Ureter (tissue), 1 donor: Measurements from ENCODE around the gene NDUFB7. TPM values are rescaled to one million over a fixed set of nuclear protein-coding genes. Genes with fewer than 3 reads are reported as not detected.
"Not testable (repeated sequence)": the region's sequence is repeated elsewhere in the genome, so short reads cannot be mapped to it uniquely, and the experiment has no call there.

Experiments used
- DNase-seq: peaks from one replicate; pipeline ENCODE4 v3.0.0-alpha.2; 2020; ENCODE audit warnings: low spot score
- total RNA-seq: library from RNA; stranded (reverse); gene quantifications from one replicate; pipeline ENCODE4 v1.2.4, GENCODE V29; 2023
- donor health status: DM: yes; HTN: yes; CAD: no.

The NDUFB7 gene
- total RNA-seq = 169 TPM

DNA sequence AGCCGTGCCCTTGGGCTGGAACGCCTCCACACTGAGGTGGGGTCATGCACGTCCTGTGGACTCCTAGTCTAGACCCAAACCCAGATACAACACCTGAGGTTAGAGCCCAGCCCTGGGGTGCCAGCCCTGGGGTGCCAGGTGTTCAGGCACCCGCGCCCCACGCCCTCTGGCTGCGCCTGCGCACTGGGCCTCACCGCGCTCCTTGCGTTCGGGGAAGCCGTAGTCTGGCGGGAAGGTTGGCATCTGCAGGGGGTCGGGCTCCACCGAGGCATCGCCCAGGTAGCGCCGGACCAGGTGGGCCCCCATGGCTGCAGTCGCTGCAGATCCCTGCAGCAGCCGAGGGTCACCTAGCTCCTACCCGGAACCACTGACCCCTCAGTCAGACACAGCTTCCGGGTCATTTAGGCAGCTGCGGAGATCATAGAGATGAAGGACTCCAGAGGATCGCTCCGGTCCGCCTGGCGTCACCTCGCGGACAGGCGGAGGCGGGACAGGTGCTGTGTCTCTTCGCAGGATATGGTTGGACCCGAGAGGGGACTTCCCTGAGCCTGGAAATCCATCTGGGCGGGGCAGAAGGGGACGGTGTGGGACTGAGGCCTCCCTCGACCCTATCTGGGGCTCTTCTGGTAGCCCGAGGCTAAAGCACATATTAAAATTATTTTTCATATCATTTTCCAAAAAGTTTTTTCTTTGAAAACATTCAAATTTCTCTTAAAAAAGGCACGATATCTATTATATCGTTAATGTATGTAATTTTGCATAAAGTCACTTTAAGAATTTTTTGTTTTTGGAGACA, at the start of gene NDUFB7:
Gene NDUFB7, minus strand, starts transcription at position 372 of the 796 bp plus-strand sequence. Its CDS starts 66 bp downstream, at position 306.
- DNase-seq = peak; percentile 89

GRCh38 chr19:14619404-14619803, 47.5 kb upstream of the NDUFB7 start:
- no peak for DNase-seq

DNA sequence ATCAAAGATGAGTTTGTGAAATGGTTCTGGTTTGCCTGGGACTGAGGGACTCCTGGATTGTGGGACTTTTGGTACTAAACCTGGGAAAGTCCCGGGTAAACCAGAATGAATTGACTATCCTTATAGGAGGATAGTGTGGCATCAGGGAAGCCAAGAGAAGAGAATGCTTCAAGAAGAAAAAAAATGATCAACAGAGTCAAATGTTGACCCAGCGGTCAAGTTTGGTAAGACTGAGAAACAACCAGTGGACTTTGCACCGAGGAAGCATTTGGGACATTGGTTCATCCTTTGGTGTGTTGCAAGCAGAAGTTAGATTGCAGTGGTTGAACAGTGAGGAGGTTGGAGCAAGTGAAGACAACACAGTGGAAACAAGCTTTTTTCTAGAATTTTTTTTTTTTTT, 44.5 kb upstream of the NDUFB7 start:
- DNase-seq = no peak

GRCh38 chr19:14615623-14616022, 43.8 kb upstream of the NDUFB7 start:
- DNase-seq = no peak

DNA sequence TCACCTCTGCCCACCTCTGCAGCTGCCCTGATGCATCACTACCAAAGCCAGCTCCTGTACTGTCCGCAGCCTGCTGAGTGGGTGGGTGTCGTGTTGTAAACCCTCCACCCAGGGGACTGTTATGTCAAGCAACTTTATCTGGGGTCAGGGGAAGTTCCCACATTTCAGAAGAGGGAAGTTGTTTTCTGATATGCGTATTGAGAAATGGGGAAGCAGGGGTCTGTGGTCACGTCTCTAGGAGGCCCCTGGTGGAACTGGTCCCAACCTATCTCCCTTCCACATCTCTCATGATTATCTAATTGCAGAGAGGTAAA, 42.2 kb upstream of the NDUFB7 start:
- no peak for DNase-seq

DNA sequence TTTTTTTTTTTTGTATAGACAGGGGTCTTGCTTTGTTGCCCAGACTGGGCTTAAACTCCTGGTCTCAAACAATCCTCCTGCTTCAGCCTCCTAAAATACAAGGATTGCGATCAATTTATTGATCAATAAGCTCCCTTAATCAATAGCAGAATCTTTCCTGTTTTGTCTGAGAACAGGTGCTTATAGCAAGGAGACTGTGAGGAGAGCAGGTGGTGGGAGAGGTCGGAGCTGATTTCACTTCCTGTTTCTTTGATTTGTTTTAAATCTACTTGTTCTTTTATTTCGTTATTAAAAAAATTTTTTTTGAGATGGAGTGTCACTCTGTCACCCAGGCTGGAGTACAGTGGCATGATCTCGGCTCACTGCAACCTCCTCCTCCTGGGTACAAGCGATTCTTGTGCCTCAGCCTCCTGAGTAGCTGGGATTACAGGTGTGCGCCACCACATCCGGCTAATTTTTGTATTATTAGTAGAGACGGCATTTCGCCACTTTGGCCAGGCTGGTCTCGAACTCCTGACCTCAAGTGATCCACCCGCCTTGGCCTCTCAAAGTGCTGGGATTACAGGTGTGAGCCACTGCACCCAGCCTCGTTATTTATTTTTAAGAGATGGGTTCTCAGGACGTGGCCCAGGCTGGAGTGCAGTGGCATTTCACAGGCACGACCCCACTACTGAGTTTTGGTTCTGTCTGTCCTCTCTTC, 41.7 kb upstream of the NDUFB7 start:
- not testable (repeated sequence) for DNase-seq

DNA sequence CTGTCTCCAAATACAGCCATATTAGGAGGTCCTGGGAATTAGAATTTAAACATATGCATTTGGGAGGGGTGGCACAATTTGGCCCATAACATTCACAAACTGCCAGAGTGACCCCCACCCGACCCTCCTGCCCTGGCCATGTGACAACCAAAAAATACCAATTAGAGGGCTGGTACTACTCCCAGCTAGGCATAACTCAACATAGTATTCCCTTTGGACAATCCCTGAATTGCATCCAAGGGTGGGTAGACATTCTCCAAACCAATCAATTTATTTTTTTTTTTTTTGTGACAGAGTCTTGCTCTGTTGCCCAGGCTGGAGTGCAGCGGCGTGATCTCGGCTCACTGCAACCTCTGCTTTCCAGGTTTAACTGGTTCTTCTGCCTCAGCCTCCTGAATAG, 40.8 kb upstream of the NDUFB7 start:
- no peak for DNase-seq

- not testable (repeated sequence) for DNase-seq
Measured at GRCh38 chr19:14612242-14612641, 40.4 kb upstream of the NDUFB7 start.

- DNase-seq = no peak
Measured at GRCh38 chr19:14611051-14611450, 39.2 kb upstream of the NDUFB7 start.

- no peak for DNase-seq
Measured at GRCh38 chr19:14606627-14607026, 34.8 kb upstream of the NDUFB7 start.

GRCh38 chr19:14603990-14604387, 32.1 kb upstream of the NDUFB7 start:
- no peak for DNase-seq

- DNase-seq = no peak
Measured at GRCh38 chr19:14599548-14600147, 27.8 kb upstream of the NDUFB7 start.

- DNase-seq = no peak
Measured at GRCh38 chr19:14595558-14595957, 23.7 kb upstream of the NDUFB7 start.

GRCh38 chr19:14589433-14589832, 17.6 kb upstream of the NDUFB7 start:
- not testable (repeated sequence) for DNase-seq

DNA sequence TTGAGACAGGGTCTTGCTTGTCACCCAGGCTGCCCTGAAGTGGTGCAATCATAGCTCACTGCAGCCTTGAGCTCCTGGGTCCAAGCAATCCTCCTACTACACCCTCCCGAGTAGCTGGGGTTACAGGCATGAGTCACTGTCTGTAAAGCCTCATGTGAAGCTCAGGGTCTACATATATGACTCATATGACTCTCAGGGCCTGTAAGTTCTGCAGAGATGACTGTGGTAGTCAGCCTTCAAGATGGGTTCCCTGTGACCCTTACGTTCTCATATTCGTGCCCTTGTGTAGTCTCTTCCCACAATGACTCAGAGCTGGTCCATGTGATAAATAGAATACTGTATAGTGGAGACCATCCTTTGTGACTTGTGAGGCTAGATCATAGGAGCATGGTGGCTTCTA, 13.3 kb upstream of the NDUFB7 start:
- DNase-seq = not testable (repeated sequence)

DNA sequence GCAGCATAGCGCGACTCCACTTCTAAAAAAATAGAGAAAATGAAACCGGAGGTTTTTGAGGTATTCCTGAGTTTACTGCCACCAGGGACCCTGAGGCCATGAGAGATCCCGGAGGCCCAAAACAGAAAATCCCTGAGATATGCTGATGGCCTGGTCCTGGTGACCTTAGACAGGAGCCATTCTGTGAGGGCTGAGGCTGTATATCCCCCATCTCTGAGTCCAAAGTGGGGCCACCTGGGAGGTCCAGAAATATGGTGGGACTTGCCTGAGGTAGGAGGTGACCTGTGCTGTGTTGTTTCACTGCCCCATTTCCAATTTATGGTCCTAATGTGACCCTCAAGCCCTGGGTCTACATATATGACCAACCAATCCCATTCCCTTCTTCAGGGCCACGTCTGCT, 12.5 kb upstream of the NDUFB7 start:
- not testable (repeated sequence) for DNase-seq

- no peak for DNase-seq
Measured at GRCh38 chr19:14582894-14583340, 11.1 kb upstream of the NDUFB7 start, which contains the start of gene CLEC17A. Gene CLEC17A (plus strand): TSS chr19:14583084. CDS start chr19:14583161, 77 bp downstream.

GRCh38 chr19:14580623-14581237, 8.9 kb upstream of the NDUFB7 start:
- DNase-seq = no peak

DNA sequence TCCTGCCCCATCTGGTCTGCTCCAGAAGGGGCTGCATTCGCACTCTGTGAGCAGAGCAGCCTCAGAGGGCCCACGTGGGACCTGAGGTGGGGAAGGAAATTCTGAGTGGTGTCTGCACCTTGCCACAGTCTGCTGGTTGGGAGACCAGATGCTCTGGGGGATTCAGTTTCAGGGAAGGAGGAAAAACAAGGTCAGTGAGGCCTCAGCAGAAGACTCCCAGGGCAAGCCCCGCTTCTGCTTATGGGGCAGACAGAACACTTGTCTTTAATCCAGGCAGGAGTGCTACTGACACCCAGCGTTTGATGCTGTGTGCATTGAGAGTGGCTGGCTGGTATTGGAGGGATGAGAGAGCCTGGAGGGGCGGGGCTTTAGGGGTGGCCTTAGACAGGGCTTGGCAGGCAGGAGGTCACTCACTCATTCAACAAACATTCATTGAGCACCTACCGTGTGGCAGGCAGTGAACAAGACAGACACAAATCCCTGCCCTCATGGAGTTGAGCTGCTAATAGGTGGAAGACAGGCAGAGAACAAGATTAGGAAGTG, 6.1 kb upstream of the NDUFB7 start:
- DNase-seq = no peak

DNA sequence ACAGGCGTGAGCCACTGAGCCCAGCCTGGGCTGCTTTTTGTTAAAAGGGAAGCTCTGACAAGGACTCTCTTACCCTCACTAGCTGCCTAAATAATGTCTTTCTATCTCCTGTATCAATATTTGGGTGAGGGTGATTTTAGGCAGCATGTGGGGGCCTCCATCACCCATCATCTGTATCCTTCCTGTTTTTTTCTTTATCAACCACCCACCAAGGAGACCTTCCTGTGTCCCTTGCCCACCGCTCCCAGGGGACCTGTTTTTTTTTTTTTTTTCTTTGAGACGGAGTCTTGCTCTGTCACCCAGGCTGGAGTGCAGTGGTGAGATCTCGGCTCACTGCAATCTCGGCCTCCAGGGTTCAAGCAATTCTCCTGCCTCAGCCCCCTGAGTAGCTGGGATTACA, 5.4 kb upstream of the NDUFB7 start:
- DNase-seq = no peak

DNA sequence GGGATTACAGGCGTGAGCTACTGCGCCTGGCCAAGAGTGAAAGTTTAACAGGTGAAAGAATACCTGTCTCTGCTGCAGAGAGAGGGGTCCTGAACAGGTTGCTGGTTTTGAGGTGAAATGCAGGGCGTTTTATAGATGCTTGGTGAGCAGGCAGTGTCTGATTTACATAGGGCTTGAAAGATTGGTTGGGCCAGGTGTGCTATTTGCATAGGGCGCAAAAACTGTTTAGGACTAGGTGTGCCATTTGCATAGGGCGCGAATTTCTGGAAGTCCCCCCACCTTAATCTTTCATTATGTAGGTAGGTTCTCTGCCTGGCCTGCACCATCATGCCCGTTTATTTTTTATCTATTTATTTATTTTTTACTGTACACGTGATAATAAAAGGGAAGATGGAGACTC, 4.5 kb upstream of the NDUFB7 start:
- no peak for DNase-seq

GRCh38 chr19:14575428-14575980, 3.6 kb upstream of the NDUFB7 start:
- no peak for DNase-seq
